HG03565 (cell line): ENCODE data around the gene SAPCD2.

Source experiments
- ATAC-seq: cut with Tn5 transposase; IDR thresholded peaks from one replicate; pipeline ENCODE4 v1.9.1; 2021; ENCODE audit warnings: mild to moderate bottlenecking, moderate library complexity; ENCODE audit not compliant: unreplicated experiment

Gene SAPCD2

DNA sequence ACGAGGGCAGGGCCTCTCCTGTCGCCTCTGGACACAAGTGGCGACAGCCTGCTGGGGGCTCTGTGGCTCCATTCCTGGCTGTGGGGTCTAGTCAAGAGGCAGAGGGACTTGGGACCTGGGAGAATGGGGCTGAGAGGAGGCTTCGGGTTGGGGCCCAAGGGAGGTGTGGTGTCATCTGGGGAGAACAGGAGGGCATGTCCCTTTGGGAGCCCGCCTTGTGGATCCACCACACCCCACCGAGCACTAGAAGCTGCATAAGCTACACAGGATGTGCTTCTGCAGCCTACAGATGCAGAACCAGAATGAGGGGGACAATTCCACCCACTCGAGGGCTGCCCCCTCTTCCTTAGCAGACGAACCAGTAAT, 12.6 kb upstream of the SAPCD2 start:
- no peak for ATAC-seq

DNA sequence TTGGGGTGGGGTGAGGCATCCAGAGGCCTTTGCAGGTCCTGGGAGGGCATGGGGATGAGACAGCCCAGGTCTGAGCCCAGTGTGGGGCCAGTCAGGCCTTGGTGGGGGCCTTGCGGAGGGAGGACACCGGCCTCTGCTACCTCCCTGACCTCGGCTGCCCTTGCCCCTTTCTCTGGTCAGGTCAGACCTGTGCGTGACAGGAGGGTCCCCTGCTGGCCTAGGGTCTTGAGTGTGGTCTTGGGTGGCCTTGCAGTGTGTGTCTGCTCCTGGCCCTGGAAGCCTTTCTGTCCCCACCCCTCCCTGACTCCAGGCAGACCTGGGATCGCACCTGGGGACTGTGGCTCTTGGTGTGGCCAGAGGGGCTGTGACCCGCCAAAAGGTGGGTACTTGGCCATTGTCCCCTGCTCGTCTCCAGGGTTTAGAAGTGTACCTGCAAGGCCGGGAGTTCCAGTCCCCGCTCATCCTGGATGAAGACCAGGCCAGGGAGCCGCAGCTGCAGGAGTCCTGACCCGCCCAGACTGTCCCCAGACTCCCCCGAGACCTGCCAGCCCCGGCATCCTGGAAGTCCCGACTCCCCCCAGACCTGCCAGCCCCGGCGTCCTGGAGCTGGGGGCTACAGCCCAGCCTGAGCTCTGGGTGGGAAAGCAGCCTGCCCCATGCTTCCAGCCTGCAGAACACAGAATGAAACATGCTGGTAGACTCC, 12.0 kb upstream of the SAPCD2 start:
- ATAC-seq: no peak

DNA sequence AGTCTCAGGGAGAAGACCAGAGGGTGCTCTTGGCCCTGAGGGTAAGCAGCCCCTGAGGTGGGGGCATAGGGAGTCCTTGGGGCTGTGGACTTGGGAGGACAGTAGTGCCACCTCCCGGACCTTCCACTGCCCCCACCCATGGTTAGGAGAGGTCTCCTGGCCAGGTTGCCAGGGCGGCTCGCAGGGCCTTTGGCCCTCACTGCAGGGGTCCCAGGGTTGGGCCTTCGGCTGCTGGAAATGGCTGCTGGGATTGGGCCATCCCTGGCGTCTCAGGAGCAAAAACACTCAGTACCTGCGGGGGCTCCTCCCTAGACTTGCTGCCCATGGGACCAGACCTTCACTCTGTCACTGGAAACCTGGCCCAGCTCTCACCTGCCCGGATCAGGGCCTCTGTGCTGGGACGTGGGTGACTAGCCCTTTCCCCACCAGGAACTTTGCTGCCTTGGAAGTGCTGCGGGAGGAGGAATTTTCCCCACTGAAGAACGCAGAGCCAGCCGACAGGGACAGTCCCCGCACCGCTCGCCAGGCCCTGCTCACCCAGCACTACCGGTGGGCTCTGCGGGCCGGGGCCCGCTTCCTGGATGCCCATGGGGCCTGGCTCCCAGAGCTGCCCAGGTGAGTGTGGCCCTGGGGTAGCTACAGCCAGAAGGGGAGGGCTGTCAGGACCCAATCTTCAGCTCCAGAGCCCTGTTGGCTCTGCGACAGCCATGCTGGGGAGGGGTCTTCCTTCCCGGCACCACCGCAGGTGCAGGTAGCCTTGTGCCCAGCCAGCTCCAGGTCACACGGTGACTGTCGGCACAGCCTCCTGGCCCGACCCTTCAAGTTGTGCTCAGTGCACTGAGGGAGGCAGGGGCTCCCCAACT, 10.1 kb upstream of the SAPCD2 start:
- no peak for ATAC-seq

- ATAC-seq: no peak
Measured at GRCh38 chr9:137079401-137079787, 9.0 kb upstream of the SAPCD2 start.

- no peak for ATAC-seq
Measured at GRCh38 chr9:137078701-137079400, 8.5 kb upstream of the SAPCD2 start.

GRCh38 chr9:137077758-137078693, 7.7 kb upstream of the SAPCD2 start:
- ATAC-seq: peak; percentile 12

DNA sequence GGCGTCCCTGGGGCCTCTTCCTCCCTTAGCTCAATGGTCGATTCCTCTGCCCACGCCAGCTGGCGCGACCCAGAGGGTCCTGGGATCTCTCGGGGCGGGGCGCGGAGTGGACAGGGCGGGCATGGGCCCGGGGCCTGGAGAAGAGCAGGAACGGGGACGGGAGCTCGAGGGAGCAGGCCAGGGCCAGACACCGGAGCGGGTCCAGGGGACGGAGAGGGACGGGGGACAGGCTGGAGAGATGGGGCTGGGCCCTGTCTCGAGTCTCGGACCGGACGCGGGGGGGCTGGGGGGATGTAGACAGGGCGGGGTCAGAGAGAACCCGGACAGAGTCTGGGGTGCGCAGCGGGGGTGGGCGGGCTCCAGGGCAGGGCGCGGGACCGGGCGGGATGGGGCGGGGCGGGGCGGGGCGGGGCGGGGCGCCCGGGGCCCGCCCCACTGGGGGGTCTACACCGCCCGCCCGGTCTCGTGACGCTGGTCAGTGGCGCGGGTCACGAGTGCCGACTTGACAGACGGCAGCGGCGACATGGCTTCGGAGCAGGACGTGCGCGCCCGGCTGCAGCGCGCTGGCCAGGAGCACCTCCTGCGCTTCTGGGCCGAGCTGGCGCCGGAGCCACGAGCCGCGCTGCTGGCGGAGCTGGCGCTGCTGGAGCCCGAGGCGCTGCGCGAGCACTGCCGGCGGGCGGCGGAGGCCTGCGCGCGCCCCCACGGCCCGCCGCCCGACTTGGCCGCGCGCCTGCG, 6.8 kb upstream of the SAPCD2 start, which contains the start of gene UAP1L1:
Gene UAP1L1 (plus strand): TSS at position 508 of the 738 bp plus-strand sequence. CDS start 16 bp downstream, at position 524.
- peak; percentile 44 for ATAC-seq

- no peak for ATAC-seq
Measured at GRCh38 chr9:137076636-137077009, 6.3 kb upstream of the SAPCD2 start.

GRCh38 chr9:137075275-137075775, 5.0 kb upstream of the SAPCD2 start:
- ATAC-seq: no peak

GRCh38 chr9:137074657-137075274, 4.4 kb upstream of the SAPCD2 start:
- no peak for ATAC-seq

- ATAC-seq: no peak
Measured at GRCh38 chr9:137073992-137074399, 3.6 kb upstream of the SAPCD2 start.

- no peak for ATAC-seq
Measured at GRCh38 chr9:137071282-137071681, 925 bp upstream of the SAPCD2 start.

DNA sequence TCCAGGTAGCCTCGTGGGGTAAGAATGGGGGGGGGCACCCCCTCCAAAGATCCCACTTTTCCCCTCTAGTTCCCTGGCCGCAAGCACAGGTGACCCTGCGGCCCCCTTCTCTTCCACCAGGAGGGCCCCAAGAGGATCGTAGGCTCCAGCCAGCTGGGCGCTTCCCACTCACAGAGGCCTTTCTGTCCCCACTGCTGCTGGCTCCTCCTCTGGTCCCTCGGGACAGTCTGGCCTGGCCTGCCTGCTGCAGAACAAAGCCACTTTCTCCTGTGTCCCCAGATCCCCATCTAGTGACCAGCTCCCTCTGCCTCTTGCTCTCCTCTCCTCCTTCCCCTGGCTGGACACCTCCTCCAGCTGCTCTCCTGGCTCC, 534 bp upstream of the SAPCD2 start:
- ATAC-seq: no peak

- ATAC-seq: peak; percentile 12
Measured at GRCh38 chr9:137069508-137070091, 757 bp downstream of the SAPCD2 start.

DNA sequence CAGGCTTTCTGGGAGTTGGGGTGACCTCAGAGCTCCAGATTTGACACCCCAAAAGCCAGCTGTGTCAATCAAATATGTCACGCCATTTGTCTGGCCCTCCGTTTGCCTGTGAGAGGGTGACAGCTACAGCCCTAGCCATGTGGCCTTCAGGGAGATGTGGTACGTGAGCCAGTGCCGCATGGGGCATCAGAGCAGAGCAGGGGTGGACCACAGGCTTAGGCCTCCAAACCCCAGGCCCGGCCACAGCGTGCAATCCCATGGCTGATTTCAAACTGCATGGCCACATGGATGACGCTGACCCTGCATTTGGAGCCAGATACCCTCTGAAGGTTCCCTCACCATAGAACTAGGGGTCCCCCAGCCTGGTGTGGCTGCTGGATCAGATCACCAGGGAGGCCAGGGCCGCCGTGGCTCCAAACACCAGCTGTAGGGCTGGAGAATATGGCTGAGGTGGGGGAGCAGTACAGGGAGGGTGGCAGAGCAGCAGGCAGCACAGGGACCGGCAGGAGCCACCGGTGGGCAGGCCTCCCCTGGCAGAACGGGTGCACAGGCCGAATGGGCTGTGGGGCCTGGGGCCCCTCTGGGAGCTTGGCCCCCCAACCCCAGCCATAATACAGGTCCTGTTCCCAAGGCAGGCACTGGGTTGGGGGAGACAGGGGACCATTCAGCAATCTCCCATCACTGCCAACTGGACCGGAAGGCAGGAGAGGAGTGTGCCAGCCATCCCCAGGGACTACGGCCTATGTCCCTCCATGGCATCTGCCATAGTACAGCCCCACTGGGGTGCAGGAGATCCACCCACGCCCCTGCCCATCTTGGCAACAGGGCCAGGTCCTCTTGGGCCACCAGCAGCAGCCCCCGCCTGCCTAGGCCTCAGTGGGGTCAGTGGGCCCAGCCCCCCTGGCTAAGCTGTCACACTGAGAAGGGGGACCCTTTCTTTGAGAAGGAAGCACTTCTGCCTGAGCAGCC, 1.5 kb downstream of the SAPCD2 start:
- ATAC-seq: no peak

- ATAC-seq: no peak
Measured at GRCh38 chr9:137067860-137068538, 2.4 kb downstream of the SAPCD2 start.
